Adrenal gland (tissue), 12 donors: Measurements from ENCODE around the gene COL19A1. TPM values are rescaled to one million over a fixed set of nuclear protein-coding genes. Genes with fewer than 3 reads are reported as not detected.

Source experiments
- DNase-seq, 7 donors: peaks; one replicate each; pipeline ENCODE4 v3.0.0-alpha.2; 2019 to 2020
- H3K27ac ChIP-seq, 5 donors: fragments of 200-600 bp; sonication (generic) in 4 of 5; 1 replicate in 3 of 5; 2 replicates in 2 of 5; pipeline versions ENCODE4 v1.5.1 to v1.8.0; 2016 to 2020; ENCODE audit warnings: mild to moderate bottlenecking in 1 of 5
- H3K27me3 ChIP-seq: fragments of 200-600 bp; 2 replicates; pipeline ENCODE4 v1.8.0; 2021
- H3K36me3 ChIP-seq, 2 donors: fragments of 200-600 bp; replicated peaks in 1 of 2; 1 replicate in 1 of 2; 2 replicates in 1 of 2; pipeline versions ENCODE4 v1.5.1 to v1.8.0; 2018 to 2022
- H3K4me1 ChIP-seq, 2 donors: fragments of 200-600 bp; replicated peaks in 1 of 2; 1 replicate in 1 of 2; 2 replicates in 1 of 2; pipeline versions ENCODE4 v1.5.1 to v1.8.0; 2018 to 2021
- H3K4me3 ChIP-seq, 4 donors: fragments of 200-600 bp; sonication (generic) in 3 of 4; one replicate each; pipeline ENCODE4 v1.5.1; 2016 to 2018
- H3K9me3 ChIP-seq, 3 donors: fragments of 200-600 bp; sonication (generic) in 1 of 3; replicated peaks in 1 of 3; 1 replicate in 2 of 3; 2 replicates in 1 of 3; pipeline versions ENCODE4 v1.5.1 to v1.8.0; 2016 to 2021
- POLR2A ChIP-seq, 2 donors: fragments of 450-650 bp; IDR thresholded peaks; one replicate each; pipeline ENCODE4 v1.6.1; 2017; ENCODE audit warnings: antibody characterized with exemption in 2 of 2, mild to moderate bottlenecking in 2 of 2, moderate library complexity in 1 of 2
- WGBS, 4 donors: extraction: QIAGEN DNeasy Blood & Tissue Kit in 2 of 4; methylation state at CpG; one replicate each; pipeline versions ENCODE4 v1.1.5 to v1.1.7; 2013 to 2017; 5-methylcytosine and 5-hydroxymethylcytosine counted together
- intact Hi-C, 2 donors: fragments of 100-400 bp; cut with DNase I; formaldehyde crosslinking; loops; one replicate each; pipeline versions ENCODE4 v1.14.1 to v1.15.0; 2022 to 2023
- polyA plus RNA-seq, 3 donors: library from polyadenylated mRNA; stranded (reverse); fragments of 200-250 nt in 2 of 3; fragments of 350-450 nt in 1 of 3; fragmentation: Illumina TruSeq in 1 of 3; extraction: RNeasy Lipid Tissue Mini Kit (QIAGEN cat#74804) in 1 of 3; gene quantifications; one replicate each; pipeline ENCODE4 v1.2.3, GENCODE V29; 2013 to 2014
- total RNA-seq, 9 donors: library from RNA; depleted of rRNA in 4 of 9; stranded (reverse); fragments of >200 nt in 4 of 9; fragments of 120-200 nt in 1 of 9; fragmentation: NEBNext Ultra II Directional in 1 of 9; extraction: Animal tissue kit (Norgen Biotek cat#: 25700) in 1 of 9; gene quantifications; one replicate each; pipeline versions ENCODE4 v1.1.0 to v1.2.4, GENCODE V29; 2013 to 2023
- TF ChIP-seq, protein P1 (sequence below), 6 experiments: fragments of 450-650 bp in 4 of 6; fragments of 200-600 bp in 2 of 6; sonication (generic) in 1 of 6; IDR thresholded peaks; 1 replicate in 5 of 6; 2 replicates in 1 of 6; pipeline versions ENCODE4 v1.5.1 to v1.8.0; 2016 to 2021; ENCODE audit warnings: antibody characterized with exemption in 6 of 6, mild to moderate bottlenecking in 2 of 6, moderate library complexity in 1 of 6
- donor health status: healthy with polysubstance abuse.
- donor health status: Bipolar disorder and iron deficiency.
- donor health status: DM: yes; HTN: yes; CAD: no.
- donor health status: DM: no; HTN: no; CAD: no.
- donor health status: DM: no; HTN: no; CAD: no.
- donor health status: DM: yes; HTN: yes; CAD: no.

The COL19A1 gene
- total and polyA plus RNA-seq, 12 donors = under 0.01 to 0.32 (median 0.11) TPM; not detected in 5

DNA sequence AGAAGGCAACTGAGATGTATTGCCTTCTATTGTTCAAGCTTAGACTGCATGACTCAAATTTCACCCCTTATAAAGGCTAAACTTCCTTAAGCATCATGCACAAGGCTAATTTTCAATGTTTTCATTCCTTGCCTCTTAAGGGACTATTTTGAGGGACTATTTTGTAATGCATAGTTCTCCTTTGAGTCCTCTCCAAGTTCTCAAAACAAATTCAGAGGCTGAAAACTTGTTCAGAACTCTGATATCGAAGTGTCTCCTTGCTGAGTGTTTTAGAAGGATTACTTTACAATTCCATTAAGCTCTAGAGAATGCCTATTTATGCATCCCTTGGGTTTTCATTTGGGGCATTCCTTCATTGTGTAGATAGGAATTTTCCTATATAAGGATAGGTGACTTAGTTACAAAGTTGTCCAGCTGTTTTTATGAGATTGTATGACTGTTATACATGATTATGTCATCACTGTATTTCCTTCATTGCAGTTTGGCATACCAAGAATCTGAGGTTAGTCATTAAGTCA lies 41.7 kb downstream of the COL19A1 start:
- Histone ChIP-seq H3K4me1 (no peaks in the 10 kb centered on the region), H3K27me3 (no peaks in the 10 kb centered on the region), H3K9me3 (no peaks in the 10 kb centered on the region), H3K4me3 (no peak overlapping the region), H3K36me3 (no peaks in the 10 kb centered on the region), H3K27ac (no peak overlapping the region)
- 65 to 78% (median 74%) methylated on average over 1 of the region's 1 CpG for WGBS, 4 donors
- TF ChIP-seq, protein P1, sequence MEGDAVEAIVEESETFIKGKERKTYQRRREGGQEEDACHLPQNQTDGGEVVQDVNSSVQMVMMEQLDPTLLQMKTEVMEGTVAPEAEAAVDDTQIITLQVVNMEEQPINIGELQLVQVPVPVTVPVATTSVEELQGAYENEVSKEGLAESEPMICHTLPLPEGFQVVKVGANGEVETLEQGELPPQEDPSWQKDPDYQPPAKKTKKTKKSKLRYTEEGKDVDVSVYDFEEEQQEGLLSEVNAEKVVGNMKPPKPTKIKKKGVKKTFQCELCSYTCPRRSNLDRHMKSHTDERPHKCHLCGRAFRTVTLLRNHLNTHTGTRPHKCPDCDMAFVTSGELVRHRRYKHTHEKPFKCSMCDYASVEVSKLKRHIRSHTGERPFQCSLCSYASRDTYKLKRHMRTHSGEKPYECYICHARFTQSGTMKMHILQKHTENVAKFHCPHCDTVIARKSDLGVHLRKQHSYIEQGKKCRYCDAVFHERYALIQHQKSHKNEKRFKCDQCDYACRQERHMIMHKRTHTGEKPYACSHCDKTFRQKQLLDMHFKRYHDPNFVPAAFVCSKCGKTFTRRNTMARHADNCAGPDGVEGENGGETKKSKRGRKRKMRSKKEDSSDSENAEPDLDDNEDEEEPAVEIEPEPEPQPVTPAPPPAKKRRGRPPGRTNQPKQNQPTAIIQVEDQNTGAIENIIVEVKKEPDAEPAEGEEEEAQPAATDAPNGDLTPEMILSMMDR (IDR thresholded peaks at IDR 0.05) = no peak
- TF ChIP-seq POLR2A (IDR thresholded peaks at IDR 0.05) = no peak
- no peak for DNase-seq
- intact Hi-C loops = no loop called here

DNA sequence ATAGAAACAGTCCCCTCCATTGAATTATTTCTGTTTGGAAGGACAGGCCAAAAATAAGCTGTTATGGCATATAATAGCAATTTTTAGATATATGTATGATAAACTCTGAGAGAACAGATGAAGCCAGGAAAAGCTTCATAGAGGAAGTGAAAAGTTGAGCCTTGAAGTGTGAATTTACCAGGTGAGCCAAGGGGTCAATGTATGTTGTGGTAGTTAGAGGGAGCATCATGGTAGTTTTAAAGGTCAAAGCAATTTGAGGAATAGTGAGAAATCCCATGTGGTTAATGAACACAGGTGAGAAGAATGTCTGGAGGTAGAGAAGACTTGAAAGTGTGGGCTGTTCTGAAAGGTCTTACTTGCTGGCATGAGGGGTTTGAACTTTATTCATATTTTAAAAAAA lies 47.0 kb downstream of the COL19A1 start:
- Histone ChIP-seq H3K9me3 (no peaks in the 10 kb centered on the region), H3K36me3 (no peaks in the 10 kb centered on the region), H3K4me1 (no peaks in the 10 kb centered on the region), H3K27ac (no peak overlapping the region), H3K4me3 (no peak overlapping the region), H3K27me3 (no peaks in the 10 kb centered on the region)
- TF ChIP-seq, protein P1 (IDR thresholded peaks at IDR 0.05) = no peak
- no peak for TF ChIP-seq POLR2A (IDR thresholded peaks at IDR 0.05)
- no peak for DNase-seq
- intact Hi-C loops = no loop called here

DNA sequence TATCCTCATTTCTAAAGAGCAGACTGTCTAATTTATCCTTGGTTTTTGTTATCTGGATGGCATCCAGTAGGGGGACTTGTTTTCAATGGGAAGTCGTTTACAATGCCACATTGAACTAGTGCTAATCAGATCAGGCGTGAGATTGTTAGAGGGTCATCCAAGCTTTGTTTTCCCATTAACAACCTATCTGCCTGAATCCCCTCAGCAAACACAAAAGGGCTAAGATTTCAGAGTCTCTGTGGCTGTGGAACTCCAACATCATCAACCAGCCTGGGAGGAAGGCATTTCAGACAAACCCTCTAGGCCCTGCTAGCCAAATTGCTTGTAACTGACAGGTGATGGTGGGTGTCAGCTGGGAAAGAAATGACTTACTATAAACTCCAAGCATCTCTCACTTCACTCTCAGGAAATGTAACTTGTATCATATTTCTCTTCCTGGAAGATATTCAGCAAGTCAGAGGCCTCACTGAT lies 47.7 kb downstream of the COL19A1 start:
- no peak for TF ChIP-seq POLR2A (IDR thresholded peaks at IDR 0.05)
- TF ChIP-seq, protein P1 (IDR thresholded peaks at IDR 0.05) = no peak
- Histone ChIP-seq H3K36me3 (no peaks in the 10 kb centered on the region), H3K4me1 (no peaks in the 10 kb centered on the region), H3K27me3 (no peaks in the 10 kb centered on the region), H3K4me3 (no peak overlapping the region), H3K9me3 (no peaks in the 10 kb centered on the region), H3K27ac (no peak overlapping the region)
- DNase-seq = no peak
- intact Hi-C loops = no loop called here
- 45 to 64% (median 50%) methylated on average over 2 of the region's 2 CpGs for WGBS, 4 donors

DNA sequence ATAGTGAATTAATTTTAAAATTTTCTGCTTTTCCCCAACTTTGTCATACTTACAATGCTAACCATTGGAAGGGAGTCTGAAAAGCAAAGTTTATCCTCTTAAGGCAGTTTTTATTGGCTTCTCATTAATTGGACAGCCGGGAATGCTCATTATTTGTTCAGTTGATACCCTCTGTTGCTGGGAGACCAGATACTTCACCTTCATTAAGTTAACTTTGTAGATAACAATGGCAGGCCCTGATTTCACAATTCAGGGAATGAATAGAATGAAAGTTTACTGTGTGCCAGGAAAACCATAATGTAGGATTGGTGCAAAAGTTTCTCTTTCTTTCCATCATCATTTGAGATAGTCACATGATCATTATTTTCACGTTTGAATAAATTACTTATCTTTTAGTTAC lies 49.0 kb downstream of the COL19A1 start:
- DNase-seq = no peak
- H3K4me1 ChIP-seq = no peaks in the 10 kb centered on the region
- H3K9me3 ChIP-seq = peaks cover 0 to 4% (median 0%) of the 10 kb centered on the region in 3 donors
- WGBS, 4 donors = 68 to 81% (median 76%) methylated on average over 2 of the region's 2 CpGs
- TF ChIP-seq, protein P1 (IDR thresholded peaks at IDR 0.05) = no peak
- TF ChIP-seq POLR2A (IDR thresholded peaks at IDR 0.05) = no peak
- H3K36me3 ChIP-seq = no peaks in the 10 kb centered on the region
- no peaks in the 10 kb centered on the region for H3K27me3 ChIP-seq
- H3K27ac ChIP-seq = no peak overlapping the region
- no peak overlapping the region for H3K4me3 ChIP-seq
- intact Hi-C loops = no loop called here
